SK-N-SH treated with all-trans-retinoic acid at 6 μM for 48 hours (cell line): ENCODE measurements around the gene CCDC40.

ENCODE experiments used
- ATAC-seq: fragments of 200-7000 bp; cut with Tn5 transposase; 3 replicates; pipeline ENCODE4 v1.9.1; 2020; ENCODE audit warnings: mild to moderate bottlenecking, moderate library complexity
- ARNTL ChIP-seq: fragments of 450-650 bp; formaldehyde crosslinking; IDR thresholded peaks from 2 replicates; pipeline ENCODE4 v1.5.0; 2020; ENCODE audit warnings: low read depth, mild to moderate bottlenecking, moderate library complexity, borderline replicate concordance
- BACH2 ChIP-seq: fragments of 250-450 bp; sonication (Bioruptor Pico); IDR thresholded peaks from 2 replicates; pipeline ENCODE4 v1.9.0; 2021; ENCODE audit warnings: mild to moderate bottlenecking, borderline replicate concordance
- ESRRG ChIP-seq: fragments of 250-450 bp; sonication (Bioruptor Pico); IDR thresholded peaks from 2 replicates; pipeline ENCODE4 v1.6.1; 2021; ENCODE audit warnings: mild to moderate bottlenecking
- GLIS3 ChIP-seq: fragments of 250-450 bp; sonication (Bioruptor Pico); IDR thresholded peaks from 2 replicates; pipeline ENCODE4 v1.5.0; 2020; ENCODE audit warnings: mild to moderate bottlenecking, moderate library complexity
- ISL1 ChIP-seq: fragments of 250-450 bp; sonication (Bioruptor Pico); IDR thresholded peaks from 2 replicates; pipeline ENCODE4 v2.1.2; 2022; ENCODE audit warnings: mild to moderate bottlenecking, moderate library complexity
- OSR1 ChIP-seq: fragments of 250-450 bp; sonication (Bioruptor Pico); IDR thresholded peaks from 2 replicates; pipeline ENCODE4 v1.8.0; 2022; ENCODE audit warnings: moderate library complexity, mild to moderate bottlenecking, inconsistent platforms
- PPARA ChIP-seq: fragments of 250-450 bp; sonication (Bioruptor Pico); IDR thresholded peaks from 2 replicates; pipeline ENCODE4 v1.5.0; 2020; ENCODE audit warnings: mild to moderate bottlenecking, borderline replicate concordance
- RARB ChIP-seq: fragments of 250-450 bp; sonication (Bioruptor Pico); IDR thresholded peaks from 2 replicates; pipeline ENCODE4 v1.8.0; 2021; ENCODE audit warnings: mild to moderate bottlenecking, moderate library complexity
- SNAI2 ChIP-seq: fragments of 250-450 bp; sonication (Bioruptor Pico); IDR thresholded peaks from 2 replicates; pipeline ENCODE4 v1.5.0; 2020; ENCODE audit warnings: mild to moderate bottlenecking, moderate library complexity
- TCF4 ChIP-seq: fragments of 250-450 bp; sonication (Bioruptor Pico); IDR thresholded peaks from 2 replicates; pipeline ENCODE4 v1.8.0; 2021; ENCODE audit warnings: mild to moderate bottlenecking, moderate library complexity, borderline replicate concordance
- ZC3H10 ChIP-seq: fragments of 250-450 bp; sonication (Bioruptor Pico); IDR thresholded peaks from 2 replicates; pipeline ENCODE4 v1.5.1; 2021; ENCODE audit warnings: mild to moderate bottlenecking, moderate library complexity
- ZFP3 ChIP-seq: fragments of 250-450 bp; sonication (Bioruptor Pico); IDR thresholded peaks from 2 replicates; pipeline ENCODE4 v1.5.0; 2020; ENCODE audit warnings: mild to moderate bottlenecking, moderate library complexity
- ZFP30 ChIP-seq: fragments of 450-650 bp; formaldehyde crosslinking; IDR thresholded peaks from 2 replicates; pipeline ENCODE4 v1.5.0; 2022; ENCODE audit warnings: mild to moderate bottlenecking, moderate library complexity
- ZNF565 ChIP-seq: fragments of 450-650 bp; formaldehyde crosslinking; conservative IDR thresholded peaks from 2 replicates; pipeline ENCODE4 v1.5.0; 2020; ENCODE audit warnings: low read depth, mild to moderate bottlenecking, moderate library complexity
- ZNF70 ChIP-seq: fragments of 450-650 bp; formaldehyde crosslinking; IDR thresholded peaks from 2 replicates; pipeline ENCODE4 v1.5.0; 2020; ENCODE audit warnings: mild to moderate bottlenecking, moderate library complexity
- ZNF8 ChIP-seq: fragments of 450-650 bp; formaldehyde crosslinking; IDR thresholded peaks from 2 replicates; pipeline ENCODE4 v1.5.0; 2020; ENCODE audit warnings: mild to moderate bottlenecking, moderate library complexity
- TF ChIP-seq, protein P1 (sequence below): fragments of 250-450 bp; sonication (Bioruptor Pico); IDR thresholded peaks from 2 replicates; pipeline ENCODE4 v1.5.1; 2021; ENCODE audit warnings: mild to moderate bottlenecking, moderate library complexity
- TF ChIP-seq, protein P2 (sequence below): fragments of 250-450 bp; sonication (Bioruptor Pico); IDR thresholded peaks from 2 replicates; pipeline ENCODE4 v1.5.1; 2020; ENCODE audit warnings: low read depth, mild to moderate bottlenecking, moderate library complexity
- TF ChIP-seq, protein P3 (sequence below): fragments of 250-450 bp; sonication (Bioruptor Pico); IDR thresholded peaks from 2 replicates; pipeline ENCODE4 v1.5.0; 2020; ENCODE audit warnings: mild to moderate bottlenecking, moderate library complexity
- TF ChIP-seq, protein P4 (sequence below): fragments of 250-450 bp; sonication (Bioruptor Pico); IDR thresholded peaks from 2 replicates; pipeline ENCODE4 v1.8.0; 2020; ENCODE audit warnings: mild to moderate bottlenecking, moderate library complexity, borderline replicate concordance
- TF ChIP-seq, protein P5 (sequence below): fragments of 250-450 bp; sonication (Bioruptor Pico); IDR thresholded peaks from 2 replicates; pipeline ENCODE4 v1.8.0; 2021; ENCODE audit warnings: low read depth, mild to moderate bottlenecking, moderate library complexity, borderline replicate concordance

CCDC40 gene

DNA sequence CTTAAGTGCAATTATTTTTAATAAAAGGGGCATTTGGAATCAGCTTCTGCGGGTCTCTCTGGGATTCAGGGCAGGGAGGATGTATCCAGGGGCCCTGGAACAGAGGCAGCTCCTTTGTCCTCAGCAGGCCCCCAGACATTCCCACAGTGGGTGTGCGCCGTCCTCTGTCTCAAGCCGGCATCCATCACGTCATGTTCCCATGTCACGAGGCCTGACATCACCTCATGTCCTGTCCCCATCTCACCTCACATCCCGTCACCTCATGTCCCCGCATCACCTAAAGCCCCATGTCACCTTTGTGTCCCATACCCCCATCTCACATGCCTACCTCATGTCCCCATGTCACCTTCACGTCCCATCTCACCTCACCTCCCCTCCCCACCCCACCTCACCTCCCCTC lies 83.4 kb downstream of the CCDC40 start:
- no peak for ATAC-seq
- TF ChIP-seq ISL1 (CRISPR knock-in tag) (no peak), GLIS3 (no peak), ZNF70 (CRISPR knock-in tag) (no peak), OSR1 (CRISPR knock-in tag) (no peak), ZC3H10 (CRISPR knock-in tag) (no peak), ZNF565 (CRISPR knock-in tag) (no peak), ARNTL (no peak), PPARA (CRISPR knock-in tag) (no peak), TCF4 (no peak), ESRRG (CRISPR knock-in tag) (no peak), ZNF8 (no peak), RARB (CRISPR knock-in tag) (no peak)
- TF ChIP-seq, protein P1, sequence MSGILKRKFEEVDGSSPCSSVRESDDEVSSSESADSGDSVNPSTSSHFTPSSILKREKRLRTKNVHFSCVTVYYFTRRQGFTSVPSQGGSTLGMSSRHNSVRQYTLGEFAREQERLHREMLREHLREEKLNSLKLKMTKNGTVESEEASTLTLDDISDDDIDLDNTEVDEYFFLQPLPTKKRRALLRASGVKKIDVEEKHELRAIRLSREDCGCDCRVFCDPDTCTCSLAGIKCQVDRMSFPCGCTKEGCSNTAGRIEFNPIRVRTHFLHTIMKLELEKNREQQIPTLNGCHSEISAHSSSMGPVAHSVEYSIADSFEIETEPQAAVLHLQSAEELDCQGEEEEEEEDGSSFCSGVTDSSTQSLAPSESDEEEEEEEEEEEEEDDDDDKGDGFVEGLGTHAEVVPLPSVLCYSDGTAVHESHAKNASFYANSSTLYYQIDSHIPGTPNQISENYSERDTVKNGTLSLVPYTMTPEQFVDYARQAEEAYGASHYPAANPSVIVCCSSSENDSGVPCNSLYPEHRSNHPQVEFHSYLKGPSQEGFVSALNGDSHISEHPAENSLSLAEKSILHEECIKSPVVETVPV (CRISPR knock-in tag), result no peak
- TF ChIP-seq, protein P2, sequence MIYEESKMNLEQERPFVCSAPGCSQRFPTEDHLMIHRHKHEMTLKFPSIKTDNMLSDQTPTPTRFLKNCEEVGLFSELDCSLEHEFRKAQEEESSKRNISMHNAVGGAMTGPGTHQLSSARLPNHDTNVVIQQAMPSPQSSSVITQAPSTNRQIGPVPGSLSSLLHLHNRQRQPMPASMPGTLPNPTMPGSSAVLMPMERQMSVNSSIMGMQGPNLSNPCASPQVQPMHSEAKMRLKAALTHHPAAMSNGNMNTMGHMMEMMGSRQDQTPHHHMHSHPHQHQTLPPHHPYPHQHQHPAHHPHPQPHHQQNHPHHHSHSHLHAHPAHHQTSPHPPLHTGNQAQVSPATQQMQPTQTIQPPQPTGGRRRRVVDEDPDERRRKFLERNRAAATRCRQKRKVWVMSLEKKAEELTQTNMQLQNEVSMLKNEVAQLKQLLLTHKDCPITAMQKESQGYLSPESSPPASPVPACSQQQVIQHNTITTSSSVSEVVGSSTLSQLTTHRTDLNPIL (CRISPR knock-in tag), result no peak
- TF ChIP-seq, protein P3, sequence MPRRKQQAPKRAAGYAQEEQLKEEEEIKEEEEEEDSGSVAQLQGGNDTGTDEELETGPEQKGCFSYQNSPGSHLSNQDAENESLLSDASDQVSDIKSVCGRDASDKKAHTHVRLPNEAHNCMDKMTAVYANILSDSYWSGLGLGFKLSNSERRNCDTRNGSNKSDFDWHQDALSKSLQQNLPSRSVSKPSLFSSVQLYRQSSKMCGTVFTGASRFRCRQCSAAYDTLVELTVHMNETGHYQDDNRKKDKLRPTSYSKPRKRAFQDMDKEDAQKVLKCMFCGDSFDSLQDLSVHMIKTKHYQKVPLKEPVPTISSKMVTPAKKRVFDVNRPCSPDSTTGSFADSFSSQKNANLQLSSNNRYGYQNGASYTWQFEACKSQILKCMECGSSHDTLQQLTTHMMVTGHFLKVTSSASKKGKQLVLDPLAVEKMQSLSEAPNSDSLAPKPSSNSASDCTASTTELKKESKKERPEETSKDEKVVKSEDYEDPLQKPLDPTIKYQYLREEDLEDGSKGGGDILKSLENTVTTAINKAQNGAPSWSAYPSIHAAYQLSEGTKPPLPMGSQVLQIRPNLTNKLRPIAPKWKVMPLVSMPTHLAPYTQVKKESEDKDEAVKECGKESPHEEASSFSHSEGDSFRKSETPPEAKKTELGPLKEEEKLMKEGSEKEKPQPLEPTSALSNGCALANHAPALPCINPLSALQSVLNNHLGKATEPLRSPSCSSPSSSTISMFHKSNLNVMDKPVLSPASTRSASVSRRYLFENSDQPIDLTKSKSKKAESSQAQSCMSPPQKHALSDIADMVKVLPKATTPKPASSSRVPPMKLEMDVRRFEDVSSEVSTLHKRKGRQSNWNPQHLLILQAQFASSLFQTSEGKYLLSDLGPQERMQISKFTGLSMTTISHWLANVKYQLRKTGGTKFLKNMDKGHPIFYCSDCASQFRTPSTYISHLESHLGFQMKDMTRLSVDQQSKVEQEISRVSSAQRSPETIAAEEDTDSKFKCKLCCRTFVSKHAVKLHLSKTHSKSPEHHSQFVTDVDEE (CRISPR knock-in tag), result no peak
- TF ChIP-seq, all 23 proteins: peak for 0

DNA sequence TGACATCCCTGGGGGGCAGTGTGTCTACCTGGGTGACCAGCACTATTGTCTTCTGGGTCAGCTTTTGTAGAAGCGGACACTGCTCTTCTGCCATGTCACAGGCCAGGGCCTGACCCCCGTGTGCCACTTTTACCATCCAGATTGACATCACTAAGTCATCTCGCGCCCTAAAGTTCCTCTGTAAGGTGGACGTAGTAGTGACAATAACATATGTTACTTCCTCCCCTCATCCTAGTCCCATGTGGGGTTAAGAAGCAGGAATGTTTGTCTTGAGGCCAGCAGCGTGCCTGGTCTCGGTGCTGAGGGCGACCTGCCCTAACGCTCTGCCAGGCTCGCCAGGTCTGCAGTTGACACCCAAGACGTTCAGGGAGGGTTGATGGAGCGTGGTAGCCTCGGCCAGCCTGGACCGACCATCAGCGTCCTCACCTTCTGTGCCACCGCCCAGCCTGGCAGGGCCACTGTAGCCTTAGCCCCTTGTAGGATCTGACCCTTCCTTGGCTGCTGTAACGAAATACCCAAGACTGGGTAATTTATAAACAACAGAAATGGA lies 85.7 kb downstream of the CCDC40 start:
- ATAC-seq, result no peak
- TF ChIP-seq ESRRG (CRISPR knock-in tag), result no peak
- TF ChIP-seq RARB (CRISPR knock-in tag), result no peak
- TF ChIP-seq, protein P2 (CRISPR knock-in tag), result no peak
- TF ChIP-seq, protein P4, sequence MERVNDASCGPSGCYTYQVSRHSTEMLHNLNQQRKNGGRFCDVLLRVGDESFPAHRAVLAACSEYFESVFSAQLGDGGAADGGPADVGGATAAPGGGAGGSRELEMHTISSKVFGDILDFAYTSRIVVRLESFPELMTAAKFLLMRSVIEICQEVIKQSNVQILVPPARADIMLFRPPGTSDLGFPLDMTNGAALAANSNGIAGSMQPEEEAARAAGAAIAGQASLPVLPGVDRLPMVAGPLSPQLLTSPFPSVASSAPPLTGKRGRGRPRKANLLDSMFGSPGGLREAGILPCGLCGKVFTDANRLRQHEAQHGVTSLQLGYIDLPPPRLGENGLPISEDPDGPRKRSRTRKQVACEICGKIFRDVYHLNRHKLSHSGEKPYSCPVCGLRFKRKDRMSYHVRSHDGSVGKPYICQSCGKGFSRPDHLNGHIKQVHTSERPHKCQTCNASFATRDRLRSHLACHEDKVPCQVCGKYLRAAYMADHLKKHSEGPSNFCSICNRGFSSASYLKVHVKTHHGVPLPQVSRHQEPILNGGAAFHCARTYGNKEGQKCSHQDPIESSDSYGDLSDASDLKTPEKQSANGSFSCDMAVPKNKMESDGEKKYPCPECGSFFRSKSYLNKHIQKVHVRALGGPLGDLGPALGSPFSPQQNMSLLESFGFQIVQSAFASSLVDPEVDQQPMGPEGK, result no peak

DNA sequence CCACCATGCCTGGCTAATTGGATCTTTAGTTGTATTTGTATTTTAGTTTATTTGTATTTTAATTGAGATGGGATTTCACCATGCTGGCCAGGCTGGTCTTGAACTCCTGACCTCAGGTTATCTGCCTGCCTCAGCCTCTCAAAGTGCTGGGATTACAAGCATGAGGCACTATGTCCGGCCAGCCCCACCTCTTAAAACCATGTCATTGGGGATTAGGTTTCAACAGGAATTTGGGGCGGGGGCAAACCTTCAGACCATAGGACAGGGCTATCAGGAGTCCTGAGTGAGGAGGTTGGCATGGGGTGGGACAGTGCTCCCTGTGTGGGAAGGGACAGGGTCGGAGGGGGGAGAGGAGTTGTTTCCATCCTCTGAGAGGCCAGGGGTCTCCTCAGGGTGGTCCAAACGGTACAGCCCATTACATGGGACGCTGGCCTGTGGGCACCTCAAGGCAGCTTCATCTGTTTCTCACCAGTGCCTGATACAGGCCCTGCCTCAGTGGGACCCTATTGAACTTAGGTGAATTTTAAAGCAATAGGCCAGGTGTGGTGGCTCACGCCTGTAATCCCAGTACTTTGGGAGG lies 86.6 kb downstream of the CCDC40 start:
- ATAC-seq, result no peak
- TF ChIP-seq ISL1 (CRISPR knock-in tag) (no peak), ARNTL (no peak), ZNF8 (no peak), ZC3H10 (CRISPR knock-in tag) (no peak), BACH2 (CRISPR knock-in tag) (no peak), SNAI2 (no peak), ZNF565 (CRISPR knock-in tag) (no peak), ZFP3 (CRISPR knock-in tag) (no peak), OSR1 (CRISPR knock-in tag) (no peak), ZFP30 (no peak), ESRRG (CRISPR knock-in tag) (no peak)
- TF ChIP-seq, protein P1 (CRISPR knock-in tag), result no peak
- TF ChIP-seq, protein P5, sequence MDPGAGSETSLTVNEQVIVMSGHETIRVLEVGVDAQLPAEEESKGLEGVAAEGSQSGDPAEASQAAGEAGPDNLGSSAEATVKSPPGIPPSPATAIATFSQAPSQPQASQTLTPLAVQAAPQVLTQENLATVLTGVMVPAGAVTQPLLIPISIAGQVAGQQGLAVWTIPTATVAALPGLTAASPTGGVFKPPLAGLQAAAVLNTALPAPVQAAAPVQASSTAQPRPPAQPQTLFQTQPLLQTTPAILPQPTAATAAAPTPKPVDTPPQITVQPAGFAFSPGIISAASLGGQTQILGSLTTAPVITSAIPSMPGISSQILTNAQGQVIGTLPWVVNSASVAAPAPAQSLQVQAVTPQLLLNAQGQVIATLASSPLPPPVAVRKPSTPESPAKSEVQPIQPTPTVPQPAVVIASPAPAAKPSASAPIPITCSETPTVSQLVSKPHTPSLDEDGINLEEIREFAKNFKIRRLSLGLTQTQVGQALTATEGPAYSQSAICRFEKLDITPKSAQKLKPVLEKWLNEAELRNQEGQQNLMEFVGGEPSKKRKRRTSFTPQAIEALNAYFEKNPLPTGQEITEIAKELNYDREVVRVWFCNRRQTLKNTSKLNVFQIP (CRISPR knock-in tag), result no peak
